ENCODE results near the gene DDX10.
"Not testable (repeated sequence)": the region's sequence is repeated elsewhere in the genome, so short reads cannot be mapped to it uniquely, and the experiment has no call there.

The DDX10 gene

DNA sequence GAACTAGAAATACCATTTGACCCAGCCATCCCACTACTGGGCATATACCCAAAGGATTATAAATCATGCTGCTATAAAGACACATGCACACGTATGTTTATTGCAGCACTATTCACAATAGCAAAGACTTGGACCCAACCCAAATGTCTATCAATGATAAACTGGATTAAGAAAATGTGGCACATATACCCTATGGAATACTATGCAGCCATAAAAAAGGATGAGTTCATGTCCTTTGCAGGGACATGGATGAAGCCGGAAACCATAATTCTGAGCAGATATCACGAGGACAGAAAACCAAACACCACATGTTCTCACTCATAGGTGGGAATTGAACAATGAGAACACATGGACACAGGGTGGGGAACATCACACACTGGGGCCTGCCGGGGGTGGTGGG, 114.3 kb downstream of the DDX10 start:
- not testable (repeated sequence) for DNase-seq

DNA sequence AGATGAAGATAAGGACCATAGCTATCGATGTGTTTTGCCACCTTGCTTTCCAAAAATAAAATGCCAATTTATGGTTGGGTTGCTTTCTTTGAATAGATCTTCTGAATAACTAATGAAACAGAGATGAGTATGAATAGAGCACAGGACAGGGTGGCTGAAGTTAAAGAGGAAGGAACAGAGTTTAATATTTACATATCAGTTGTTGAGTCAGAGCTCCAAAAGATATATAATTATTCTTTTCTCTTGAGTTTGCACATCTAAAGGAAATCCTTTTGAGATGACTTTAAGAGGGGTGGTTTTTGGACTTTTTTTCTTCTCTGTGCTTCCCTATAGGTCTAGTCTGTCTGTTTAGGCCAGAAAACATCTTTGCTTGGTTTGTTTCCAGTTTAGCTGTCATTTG, 115.2 kb downstream of the DDX10 start:
- no peak for DNase-seq

DNA sequence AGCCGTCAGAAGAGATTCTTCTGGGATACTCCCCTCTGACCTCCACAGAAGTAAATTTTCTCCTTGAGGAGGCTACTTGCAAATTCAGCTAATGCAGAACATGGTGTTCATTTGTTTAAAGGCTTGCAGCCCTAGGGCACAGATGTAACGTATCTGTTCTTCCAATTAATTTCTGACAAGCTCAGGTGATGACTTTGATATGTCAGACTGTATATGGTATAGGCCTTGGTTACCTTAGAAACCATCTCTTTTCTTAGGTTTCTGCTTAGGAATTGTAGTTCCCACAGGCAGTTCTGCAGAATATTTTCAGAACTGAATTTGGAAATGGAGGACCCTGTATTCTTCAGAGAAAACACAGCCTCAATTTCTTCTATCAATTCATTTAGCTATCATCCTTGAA, 117.1 kb downstream of the DDX10 start:
- DNase-seq: no peak

DNA sequence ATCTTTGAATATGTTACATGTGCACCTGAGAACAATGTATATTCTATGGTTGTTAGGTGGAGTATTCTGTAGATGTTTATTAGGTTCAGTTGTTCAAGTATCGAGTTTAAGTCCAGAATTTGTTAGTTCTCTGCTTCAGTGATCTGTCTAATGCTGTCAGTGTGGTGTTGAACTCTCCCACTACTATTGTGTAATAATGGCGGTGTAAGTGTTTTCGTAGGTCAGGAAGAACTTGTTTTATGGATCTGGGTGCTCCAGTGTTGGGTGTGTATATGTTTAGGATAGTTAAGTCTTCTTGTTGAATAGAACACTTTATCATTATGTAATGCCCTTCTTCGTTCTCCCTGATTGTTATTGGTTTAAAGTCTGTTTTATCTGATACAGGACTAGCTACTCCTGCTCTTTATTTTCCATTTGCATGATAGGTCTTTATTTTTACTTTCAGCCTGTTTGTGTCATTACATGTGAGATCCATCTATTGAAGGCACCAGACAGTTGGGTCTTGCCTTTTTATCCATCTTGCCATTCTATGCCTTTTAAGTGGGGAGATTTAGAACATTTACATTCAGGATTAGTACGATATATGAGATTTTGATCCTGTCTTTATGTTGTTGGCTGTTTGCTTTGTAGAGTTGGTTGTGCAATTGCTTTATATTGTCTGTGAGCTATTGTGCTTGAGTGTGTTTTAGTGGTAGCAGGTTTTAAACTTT, 121.6 kb downstream of the DDX10 start:
- no peak for DNase-seq

DNA sequence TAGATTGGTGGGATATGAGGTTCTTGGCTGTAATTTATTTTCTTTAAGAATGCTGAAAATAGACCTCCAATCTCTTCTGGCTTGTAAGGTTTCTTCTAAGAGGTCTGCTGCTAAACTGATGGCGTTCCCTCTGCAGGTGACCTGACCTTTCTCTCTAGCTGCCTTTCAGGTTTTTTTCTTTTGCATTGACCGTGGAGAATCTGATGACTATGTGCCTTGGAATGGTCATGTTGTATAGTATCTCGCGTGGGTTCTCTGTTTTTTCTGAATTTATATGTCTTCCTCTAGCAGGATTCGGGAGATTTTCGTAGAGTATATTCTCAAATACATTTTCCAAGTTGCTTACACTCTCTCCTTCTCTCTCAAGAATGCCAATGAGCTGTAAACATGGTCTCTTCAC, 122.2 kb downstream of the DDX10 start:
- no peak for DNase-seq

DNA sequence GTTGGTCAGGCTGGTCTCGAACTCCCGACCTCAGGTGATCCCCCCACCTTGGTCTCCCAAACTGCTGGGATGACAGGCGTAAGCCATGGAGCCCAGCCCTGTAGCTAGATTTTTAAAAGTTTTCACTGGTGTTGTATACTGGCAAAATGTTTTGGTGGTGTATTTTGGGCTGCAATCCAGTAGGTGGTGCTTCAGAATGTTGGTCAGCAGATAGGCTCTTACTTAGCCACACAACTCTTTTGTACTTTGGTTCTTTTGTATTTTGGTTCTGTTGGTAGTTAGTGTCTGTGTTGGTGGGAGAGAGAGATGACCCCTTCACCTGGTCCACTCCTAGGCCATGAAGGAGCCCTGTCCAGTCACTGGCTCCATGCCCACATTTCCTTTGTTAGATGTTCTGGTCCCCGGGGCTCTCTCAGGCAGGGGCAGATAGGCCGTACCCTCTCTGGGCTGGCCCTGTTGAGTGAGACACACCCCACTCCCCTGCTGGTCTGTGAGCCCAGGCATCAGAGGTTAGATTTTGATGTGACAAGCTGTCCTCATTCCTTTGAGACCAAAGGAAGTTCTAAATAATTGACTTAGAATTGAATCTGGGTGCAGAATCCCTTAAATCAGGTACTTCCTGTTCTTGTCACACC, 123.8 kb downstream of the DDX10 start:
- DNase-seq: no peak

DNA sequence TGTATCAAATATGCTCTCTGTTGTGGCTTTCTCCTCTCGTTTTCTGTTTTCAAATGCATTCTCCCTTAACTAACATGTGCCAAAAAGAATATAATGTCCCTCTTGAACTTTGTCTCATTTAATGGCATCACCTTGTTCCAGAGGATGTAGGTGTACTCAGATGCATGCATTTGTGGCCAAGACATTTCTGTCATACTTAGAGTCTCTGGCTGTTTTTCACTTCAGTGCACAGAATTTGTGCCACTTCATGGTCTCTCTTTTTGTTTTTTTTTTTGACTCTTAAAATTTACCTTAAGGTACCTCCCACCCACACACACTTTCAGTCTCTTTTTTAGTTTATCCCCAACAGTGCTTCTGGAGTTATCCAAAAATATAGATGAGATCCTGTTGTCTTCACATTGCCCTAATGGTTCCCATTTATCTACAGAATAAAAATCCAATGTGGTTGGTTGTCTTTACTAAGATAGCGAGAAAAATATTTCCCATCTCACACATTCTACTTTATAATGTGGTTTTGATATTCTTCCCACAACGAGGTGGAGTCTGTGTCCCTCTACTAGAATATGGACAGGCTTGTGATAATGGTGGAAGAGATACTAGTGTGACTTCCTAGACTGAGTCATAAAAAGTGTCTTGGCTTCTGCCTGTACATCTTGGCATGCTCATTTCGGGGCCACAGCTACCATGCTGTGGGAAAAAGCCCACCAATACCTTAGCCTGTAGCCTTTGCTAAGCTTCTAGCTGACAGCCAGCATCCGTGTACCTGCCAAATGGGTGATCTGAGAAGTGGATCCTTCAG, 125.8 kb downstream of the DDX10 start:
- DNase-seq: no peak

DNA sequence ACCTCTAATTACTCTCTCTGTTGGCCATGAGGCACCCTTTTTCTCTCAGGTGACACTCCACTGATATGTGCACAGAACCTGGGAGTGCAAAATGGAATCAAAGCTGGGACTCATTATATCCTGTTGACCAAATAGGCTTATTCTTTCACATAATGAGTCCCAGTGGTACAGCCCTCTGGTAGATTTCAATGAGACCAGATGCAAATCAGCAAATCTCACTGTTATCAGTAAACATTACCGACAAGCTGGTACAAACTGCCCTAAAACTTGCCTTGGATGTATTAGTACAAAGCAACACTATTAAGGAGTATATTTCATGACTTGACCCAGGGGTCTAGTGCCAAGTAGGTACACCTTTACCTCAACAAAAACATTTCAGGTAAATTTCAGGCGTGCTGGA, 128.3 kb downstream of the DDX10 start:
- DNase-seq: no peak

DNA sequence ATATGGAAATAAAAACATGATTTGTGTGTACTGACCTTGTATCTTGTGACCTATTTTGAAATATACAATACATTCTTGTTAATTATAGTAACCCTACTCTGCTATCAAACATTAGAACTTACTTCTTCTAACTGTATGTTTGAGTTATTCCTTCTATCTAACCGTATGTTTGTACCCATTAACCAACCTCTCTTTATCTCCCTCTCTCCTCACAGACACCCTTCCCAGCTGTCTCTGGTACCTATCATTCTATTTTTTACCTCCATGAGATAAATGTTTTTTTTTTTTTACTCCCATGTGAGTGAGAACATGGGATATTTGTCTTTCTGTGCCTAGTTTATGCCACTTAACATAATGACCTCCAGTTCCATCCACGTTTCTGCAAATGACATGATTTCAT, 128.7 kb downstream of the DDX10 start:
- no peak for DNase-seq

DNA sequence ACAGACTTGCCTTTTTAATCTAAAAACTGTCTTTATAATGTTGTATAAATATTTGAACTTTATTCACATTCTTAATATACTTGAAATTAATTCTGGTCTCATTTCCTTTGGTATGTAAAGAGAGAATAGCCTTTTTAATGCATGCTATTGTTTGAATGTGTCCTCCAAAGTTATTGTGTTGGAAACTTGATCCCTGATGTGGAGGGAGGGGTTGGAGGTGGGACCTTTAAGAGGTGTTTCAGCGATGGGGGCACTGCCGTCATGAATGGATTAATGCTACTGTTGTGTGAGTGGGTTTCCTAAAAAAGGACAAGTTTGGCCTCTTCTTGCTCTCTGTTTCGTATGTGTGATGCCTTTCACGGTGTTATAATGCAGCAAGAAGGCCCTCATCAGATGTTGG, 131.7 kb downstream of the DDX10 start:
- DNase-seq: no peak

DNA sequence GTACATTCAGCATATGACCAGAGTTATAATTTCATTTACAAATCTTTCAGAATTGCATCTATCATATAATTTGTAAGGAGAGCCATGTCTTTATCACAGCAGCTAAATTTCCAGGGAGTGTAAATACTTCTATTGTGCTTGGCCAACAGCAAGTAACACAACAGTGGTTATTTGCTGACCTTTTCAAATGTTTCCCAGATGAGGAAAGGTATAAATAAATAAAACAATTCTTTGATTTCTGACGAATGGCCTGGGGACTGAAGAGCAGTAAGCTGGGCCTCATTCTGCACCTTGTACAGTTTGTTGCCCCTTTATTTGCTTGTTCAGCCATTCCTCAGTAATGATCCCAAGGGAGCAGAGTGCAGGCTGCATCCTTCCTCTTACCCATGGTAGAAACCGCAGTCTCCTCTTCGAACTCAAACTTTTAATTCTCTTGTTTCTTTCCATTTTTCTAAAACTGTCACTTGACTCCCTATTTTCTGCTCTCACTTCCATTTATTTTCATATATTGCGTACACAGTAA, 132.8 kb downstream of the DDX10 start:
- no peak for DNase-seq

DNA sequence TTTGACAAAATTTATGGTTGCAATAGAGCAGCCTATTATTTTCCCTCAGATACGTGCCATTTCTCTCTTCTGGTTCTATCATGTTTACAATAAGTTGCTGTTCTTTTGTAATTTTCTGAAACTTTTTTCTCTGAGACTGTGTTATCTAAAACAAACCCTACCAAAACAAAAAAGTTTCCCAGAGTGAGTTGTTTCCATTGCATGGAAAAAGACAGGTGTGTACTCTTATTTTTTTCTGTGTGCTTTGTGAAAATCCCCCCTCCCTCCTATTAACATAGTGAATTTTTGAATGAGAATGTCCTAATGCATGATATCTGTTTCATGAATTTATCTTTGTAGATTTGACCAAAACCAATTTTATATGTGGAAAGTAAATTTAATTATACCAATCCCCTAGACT, 137.6 kb downstream of the DDX10 start:
- no peak for DNase-seq

DNA sequence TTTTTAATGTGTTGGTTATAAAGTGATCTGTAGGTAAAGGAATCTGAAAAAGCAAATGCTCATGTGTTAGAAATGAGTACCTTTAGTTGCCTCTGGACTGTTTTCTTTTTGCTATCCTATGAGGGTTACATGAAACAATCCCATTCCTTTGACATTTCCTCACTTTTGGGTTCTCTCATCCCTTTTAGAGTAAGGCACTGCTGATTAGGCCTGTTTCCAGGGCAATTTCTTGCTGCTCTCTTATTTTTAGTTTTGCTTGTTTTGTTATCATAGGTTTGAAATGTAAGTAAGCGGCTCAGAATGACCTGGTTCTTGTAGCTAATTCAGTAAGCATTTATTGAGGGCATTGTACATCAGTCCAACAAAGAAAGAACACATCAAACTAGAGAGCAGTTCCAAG, 138.9 kb downstream of the DDX10 start:
- no peak for DNase-seq

DNA sequence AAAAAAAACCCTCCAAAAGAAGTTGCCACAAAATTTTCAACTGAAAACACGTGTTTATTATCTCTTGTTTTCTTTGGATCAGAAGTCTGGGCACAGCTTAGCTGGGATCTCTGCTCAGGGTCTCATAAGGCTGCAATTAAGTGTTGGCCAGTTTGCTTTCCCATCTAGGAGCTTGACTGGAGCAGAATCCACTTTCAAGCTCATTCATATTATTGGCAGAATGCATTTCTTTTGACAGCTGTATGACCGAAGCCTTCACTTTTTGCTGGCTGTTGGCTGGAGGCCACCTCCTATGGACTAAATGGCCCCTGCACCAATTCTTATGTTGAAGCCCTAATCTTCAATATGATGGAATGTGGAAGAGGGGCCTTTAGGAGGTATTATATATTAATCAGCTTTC, 139.6 kb downstream of the DDX10 start:
- no peak for DNase-seq

DNA sequence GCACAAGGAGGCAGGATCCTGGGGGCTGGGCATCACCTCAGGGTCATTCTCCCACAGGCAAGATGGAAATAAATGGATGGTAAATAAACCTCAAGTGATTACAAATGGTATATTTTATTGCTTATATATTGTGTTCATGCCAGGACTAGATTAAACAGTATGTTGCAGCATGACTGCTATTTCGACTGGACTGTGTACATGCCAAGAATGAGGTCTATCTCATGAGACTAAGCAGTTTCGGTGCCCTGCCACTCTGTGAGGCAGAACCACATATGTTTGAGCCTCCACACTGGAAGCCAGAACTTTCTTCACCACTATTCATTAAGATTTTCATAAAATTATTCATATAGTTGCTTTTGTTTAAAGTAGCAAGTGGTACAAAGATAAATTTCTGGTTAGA, 140.2 kb downstream of the DDX10 start:
- DNase-seq: no peak

DNA sequence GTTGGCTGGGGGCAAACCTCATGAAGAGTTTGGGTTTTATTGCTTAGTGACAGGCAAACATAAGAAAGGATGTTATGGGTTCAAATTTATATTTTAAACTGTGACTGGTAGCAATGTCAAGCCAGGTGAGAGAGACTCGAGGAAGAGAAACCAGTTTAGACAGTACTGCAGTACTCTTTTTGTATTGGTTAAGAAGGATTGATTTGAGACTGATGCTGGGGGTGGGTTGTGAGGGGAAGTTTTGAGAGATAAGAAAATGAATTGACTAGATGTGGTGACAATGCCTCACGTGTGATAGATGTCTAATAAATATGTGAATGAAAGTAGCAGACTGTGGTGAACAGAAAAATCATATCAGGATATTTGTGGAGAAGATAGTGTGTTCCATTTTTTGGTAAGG, 142.4 kb downstream of the DDX10 start:
- DNase-seq: no peak

DNA sequence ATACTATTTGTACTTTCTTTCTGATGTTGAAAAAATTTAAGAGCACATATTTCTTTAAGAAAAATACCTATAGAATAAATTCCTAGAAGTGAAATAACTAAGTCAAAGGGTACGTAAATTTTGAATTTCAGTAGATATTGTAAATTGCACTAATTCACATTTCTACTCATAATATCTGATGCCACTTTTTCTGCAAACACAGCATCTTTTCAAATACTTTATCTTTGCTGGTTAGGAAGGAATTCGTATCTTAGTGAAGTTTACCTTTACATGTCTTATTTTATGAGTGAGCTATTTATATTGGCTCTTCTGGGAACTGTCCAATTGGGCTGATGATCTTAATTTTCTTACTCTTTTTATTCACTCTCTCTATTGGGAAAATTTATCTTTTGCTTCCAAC, 148.2 kb downstream of the DDX10 start:
- DNase-seq: no peak

DNA sequence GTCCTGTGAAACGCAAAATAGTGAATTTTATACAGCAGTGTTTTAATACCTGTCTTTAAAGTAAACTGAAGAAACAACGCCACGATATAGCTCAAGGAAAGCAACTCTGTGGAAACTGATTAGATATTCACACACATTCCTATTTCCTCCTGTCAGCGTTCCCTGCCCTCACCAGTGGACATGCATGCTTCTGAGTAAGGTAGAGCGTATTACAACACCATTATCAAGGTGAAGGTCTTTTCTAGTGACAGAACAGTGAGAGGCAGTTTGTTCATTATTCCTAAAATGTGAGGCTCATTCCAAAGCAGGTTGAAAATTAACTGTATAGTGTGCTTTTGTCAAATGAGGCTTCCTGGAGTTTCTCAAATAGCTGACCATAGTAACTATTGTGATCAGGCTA, 153.1 kb downstream of the DDX10 start:
- no peak for DNase-seq

DNA sequence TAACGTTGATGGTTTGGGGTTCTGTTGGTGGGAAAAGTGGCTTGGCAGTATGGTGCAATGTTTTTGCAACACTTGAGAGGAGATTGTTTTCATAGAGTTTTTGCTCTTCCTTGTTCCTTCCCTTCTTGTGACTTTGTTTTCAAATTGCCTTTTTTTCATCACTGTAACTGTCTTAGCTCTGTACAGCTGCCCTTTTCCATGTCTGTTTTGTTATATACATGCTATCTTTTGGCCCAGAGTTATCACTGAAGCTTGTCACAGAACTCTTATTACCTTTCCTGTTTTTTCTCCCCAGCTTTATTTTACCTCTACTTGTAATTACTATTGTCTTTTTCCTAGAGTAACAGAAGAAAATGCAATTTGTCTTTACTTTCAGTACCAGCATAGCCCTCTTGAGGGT, 154.1 kb downstream of the DDX10 start:
- DNase-seq: no peak

DNA sequence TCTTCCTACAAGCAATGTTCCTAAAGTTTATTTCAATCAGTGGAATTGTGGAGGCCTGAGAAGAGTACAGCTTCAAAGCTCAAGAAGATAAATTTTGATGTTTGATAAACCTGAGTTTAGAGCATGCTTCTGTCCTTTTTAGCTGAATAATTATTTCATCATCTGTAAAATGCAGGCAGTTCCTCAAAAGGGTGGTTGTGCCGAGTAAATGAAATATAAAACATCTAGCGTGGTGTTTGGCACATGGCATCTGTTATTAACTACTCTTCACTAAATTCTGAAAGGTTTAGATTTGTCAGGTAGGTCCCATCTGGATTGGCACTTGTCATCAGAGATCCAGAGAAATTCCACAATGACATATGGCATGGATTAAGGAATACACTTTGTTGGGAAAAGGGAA, 155.1 kb downstream of the DDX10 start:
- DNase-seq: no peak

DNA sequence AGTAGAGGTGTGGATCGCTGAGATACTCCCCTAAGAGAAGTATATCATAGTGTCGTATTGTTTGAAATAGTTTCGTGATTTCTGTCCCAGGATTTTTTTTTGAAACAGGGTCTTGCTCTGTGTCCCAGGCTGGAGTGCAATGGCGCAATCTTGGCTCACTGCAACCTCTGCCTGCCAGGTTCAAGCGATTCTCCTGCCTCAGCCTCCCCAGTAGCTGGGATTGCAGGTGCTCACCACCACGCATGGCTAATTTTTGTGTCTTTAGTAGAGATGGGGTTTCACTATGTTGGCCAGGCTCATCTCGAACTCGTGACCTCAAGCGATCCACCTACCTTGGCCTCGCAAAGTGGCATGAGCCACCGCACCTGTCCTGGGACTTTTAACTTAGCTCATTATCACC, 159.1 kb downstream of the DDX10 start:
- DNase-seq: not testable (repeated sequence)

DNA sequence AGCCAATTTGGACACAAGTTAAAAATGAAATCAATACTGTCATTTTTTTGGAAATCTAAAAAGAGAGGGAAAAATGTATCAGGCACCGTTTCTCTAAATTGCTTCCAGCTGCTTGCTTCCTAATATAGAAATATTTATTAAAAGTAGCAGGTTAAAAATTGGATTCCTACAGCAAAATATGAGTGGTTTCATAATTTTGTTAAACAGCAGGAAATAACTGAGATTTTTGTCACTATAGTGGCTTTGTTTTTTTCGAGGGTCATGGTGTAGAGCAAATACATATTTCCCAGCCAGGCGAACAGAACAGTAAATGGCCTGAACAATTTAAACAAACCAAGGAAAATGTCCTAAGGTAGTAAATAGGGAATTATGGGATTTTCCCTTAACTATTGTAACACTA, 159.7 kb downstream of the DDX10 start:
- DNase-seq: no peak

DNA sequence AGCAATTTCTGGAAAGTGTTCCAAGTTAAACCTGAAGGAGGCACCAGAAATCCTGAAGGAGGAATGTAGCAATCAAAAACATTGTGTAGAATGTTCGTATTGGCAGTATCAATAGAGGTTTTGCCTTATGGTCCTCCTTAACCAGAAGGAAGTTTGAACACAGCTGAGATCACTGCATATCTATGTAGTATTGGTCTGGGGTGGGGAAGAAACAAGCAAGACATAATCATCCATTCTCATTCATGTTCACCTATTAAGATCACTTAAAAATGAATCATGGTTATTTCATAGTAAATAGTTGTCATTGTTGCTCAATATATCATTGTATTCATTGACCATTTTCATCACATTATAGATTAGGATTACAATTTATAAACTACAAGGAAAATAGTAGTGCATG, 160.5 kb downstream of the DDX10 start:
- DNase-seq: no peak

DNA sequence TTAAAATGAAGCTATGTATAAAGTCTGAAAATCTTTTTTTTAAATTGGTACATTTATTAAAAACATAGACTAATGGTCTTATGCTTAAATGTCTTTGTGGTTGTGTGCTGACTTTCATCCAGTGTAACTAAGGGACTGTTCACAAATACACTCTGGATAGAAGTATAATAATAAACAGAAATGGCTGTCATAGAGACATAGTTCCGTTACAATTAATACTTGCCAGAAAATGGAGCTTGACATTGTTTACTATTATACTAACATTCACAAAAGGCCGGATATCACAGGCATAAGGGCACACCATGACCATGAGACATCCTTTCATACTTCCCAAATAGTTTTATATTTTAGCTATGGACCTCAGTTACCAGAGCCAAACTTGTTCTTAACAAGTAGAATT, 161.3 kb downstream of the DDX10 start:
- no peak for DNase-seq
